ENCODE results near the gene PIK3C2G. TPM values are rescaled to one million over a fixed set of nuclear protein-coding genes. Genes with fewer than 3 reads are reported as not detected.

PIK3C2G gene
- not detected in 2 replicates for total RNA-seq

GRCh38 chr12:18261273-18261672 is at the start of gene PIK3C2G:
Gene PIK3C2G (plus strand): TSS chr12:18261518. CDS start chr12:18282082, 20,564 bp downstream.
- intact Hi-C loops (cut with micrococcal nuclease), result no loop called here

- intact Hi-C loops (cut with micrococcal nuclease), result no loop called here
These were observed 43.4 kb upstream of the PIK3C2G start for GRCh38 chr12:18217966-18218365.

- intact Hi-C loops (cut with micrococcal nuclease), result loop anchor here (5.0 kb wide), 1 partner anchor 64 kb away; no protein-coding TSS in a partner anchor
These were observed 39.6 kb upstream of the PIK3C2G start for GRCh38 chr12:18221726-18222125.

- intact Hi-C loops (cut with micrococcal nuclease), result loop anchor here (5.0 kb wide), 1 partner anchor 65 kb away; no protein-coding TSS in a partner anchor
These were observed 38.6 kb upstream of the PIK3C2G start for GRCh38 chr12:18222699-18223098.

GRCh38 chr12:18224745-18225144 is 36.6 kb upstream of the PIK3C2G start:
- intact Hi-C loops (cut with micrococcal nuclease), result loop anchor here (5.0 kb wide), 1 partner anchor 67 kb away; no protein-coding TSS in a partner anchor

- intact Hi-C loops (cut with micrococcal nuclease), result no loop called here
These were observed 21.8 kb upstream of the PIK3C2G start for GRCh38 chr12:18239526-18239925.

GRCh38 chr12:18242380-18243089 is 18.8 kb upstream of the PIK3C2G start:
- intact Hi-C loops (cut with micrococcal nuclease), result no loop called here

- intact Hi-C loops (cut with micrococcal nuclease), result no loop called here
These were observed 18.1 kb upstream of the PIK3C2G start for GRCh38 chr12:18243238-18243637.

GRCh38 chr12:18246066-18246465 is 15.3 kb upstream of the PIK3C2G start:
- intact Hi-C loops (cut with micrococcal nuclease), result no loop called here

GRCh38 chr12:18250313-18250916 is 10.9 kb upstream of the PIK3C2G start:
- intact Hi-C loops (cut with micrococcal nuclease), result loop anchor here (1.0 to 10.0 kb wide), 2 partner anchors 936 to 1034 kb away; no protein-coding TSS in a partner anchor

GRCh38 chr12:18254081-18254480 is 7.2 kb upstream of the PIK3C2G start:
- intact Hi-C loops (cut with micrococcal nuclease), result loop anchor here (10.0 kb wide), 1 partner anchor 1031 kb away; no protein-coding TSS in a partner anchor

- intact Hi-C loops (cut with micrococcal nuclease), result loop anchor here (10.0 kb wide), 1 partner anchor 1030 kb away; no protein-coding TSS in a partner anchor
These were observed 6.3 kb upstream of the PIK3C2G start for GRCh38 chr12:18255004-18255403.

- intact Hi-C loops (cut with micrococcal nuclease), result loop anchor here (10.0 kb wide), 1 partner anchor 1028 kb away; no protein-coding TSS in a partner anchor
These were observed 4.1 kb upstream of the PIK3C2G start for GRCh38 chr12:18257251-18257650.

GRCh38 chr12:18258929-18259328 is 2.4 kb upstream of the PIK3C2G start:
- intact Hi-C loops (cut with micrococcal nuclease), result loop anchor here (10.0 kb wide), 1 partner anchor 1026 kb away; no protein-coding TSS in a partner anchor

- intact Hi-C loops (cut with micrococcal nuclease), result loop anchor here (10.0 kb wide), 1 partner anchor 1025 kb away; no protein-coding TSS in a partner anchor
These were observed 1.2 kb upstream of the PIK3C2G start for GRCh38 chr12:18259906-18260682.

- intact Hi-C loops (cut with micrococcal nuclease), result no loop called here
These were observed 588 bp downstream of the PIK3C2G start for GRCh38 chr12:18261906-18262305.

GRCh38 chr12:18262514-18262913 is 1.2 kb downstream of the PIK3C2G start:
- intact Hi-C loops (cut with micrococcal nuclease), result no loop called here

GRCh38 chr12:18264581-18265075 is 3.3 kb downstream of the PIK3C2G start:
- intact Hi-C loops (cut with micrococcal nuclease), result no loop called here

GRCh38 chr12:18267427-18268099 is 6.2 kb downstream of the PIK3C2G start:
- intact Hi-C loops (cut with micrococcal nuclease), result no loop called here

- intact Hi-C loops (cut with micrococcal nuclease), result no loop called here
These were observed 9.7 kb downstream of the PIK3C2G start for GRCh38 chr12:18270958-18271460.

All from T-helper 1 cell treated with Interleukin-12 subunit alpha and Interleukin-12 subunit beta and Interleukin-4 antibody, amounts not matched to agents 30 ng/mL and 1 ng/mL, for 36 hours (primary cell).